Natural killer cell (primary cell): ENCODE results near the gene BBX. TPM values are rescaled to one million over a fixed set of nuclear protein-coding genes. Genes with fewer than 3 reads are reported as not detected.
"Not testable (repeated sequence)": the region's sequence is repeated elsewhere in the genome, so short reads cannot be mapped to it uniquely, and the experiment has no call there.

Experiments used
- ATAC-seq, 3 donors: fragments of 150-1000 bp in 2 of 3; fragments of 200-7000 bp in 1 of 3; cut with Tn5 transposase; 1 replicate in 1 of 3; 2 replicates in 2 of 3; pipeline ENCODE4 v1.10.0; 2021; ENCODE audit warnings: mild to moderate bottlenecking in 2 of 3, moderate library complexity in 2 of 3
- DNase-seq, 2 donors: peaks; one replicate each; pipeline versions ENCODE4 v3.0.0 to v3.0.0-alpha.2; 2013 to 2021; ENCODE audit warnings: mixed read lengths in 1 of 2
- H3K27ac ChIP-seq: one replicate; pipeline ENCODE4 v1.5.1; 2013; ENCODE audit warnings: mild to moderate bottlenecking, low read length
- H3K27me3 ChIP-seq: one replicate; pipeline ENCODE4 v1.6.1; 2013; ENCODE audit warnings: low read length; ENCODE audit not compliant: control insufficient read depth, insufficient read depth
- H3K36me3 ChIP-seq: one replicate; pipeline ENCODE4 v1.6.1; 2013; ENCODE audit warnings: low read length; ENCODE audit not compliant: control insufficient read depth, insufficient read depth
- H3K4me1 ChIP-seq: one replicate; pipeline ENCODE4 v1.6.1; 2013; ENCODE audit warnings: low read length; ENCODE audit not compliant: control insufficient read depth, insufficient read depth
- H3K4me3 ChIP-seq: one replicate; pipeline ENCODE4 v1.5.1; 2013; ENCODE audit warnings: low read length
- H3K9me3 ChIP-seq: one replicate; pipeline ENCODE4 v1.6.1; 2013; ENCODE audit warnings: low read length; ENCODE audit not compliant: control insufficient read depth, insufficient read depth
- H3K27ac Mint-ChIP-seq, 2 donors: one replicate each; pipeline ENCODE4 v1.8.0; 2022; ENCODE audit warnings: mild to moderate bottlenecking in 2 of 2, mixed read lengths in 2 of 2, moderate library complexity in 1 of 2
- H3K27me3 Mint-ChIP-seq, 2 donors: one replicate each; pipeline ENCODE4 v1.8.0; 2022; ENCODE audit warnings: low read depth in 2 of 2, mixed read lengths in 2 of 2
- H3K36me3 Mint-ChIP-seq: one replicate; pipeline ENCODE4 v1.8.0; 2022; ENCODE audit warnings: mixed read lengths
- H3K4me1 Mint-ChIP-seq, 2 donors: one replicate each; pipeline ENCODE4 v1.8.0; 2022; ENCODE audit warnings: mixed read lengths in 2 of 2
- H3K4me3 Mint-ChIP-seq: one replicate; pipeline ENCODE4 v1.8.0; 2022; ENCODE audit warnings: mild to moderate bottlenecking, moderate library complexity, mixed read lengths
- H3K9me3 Mint-ChIP-seq, 2 donors: one replicate each; pipeline ENCODE4 v1.8.0; 2022; ENCODE audit warnings: mixed read lengths in 2 of 2
- WGBS: methylation state at CpG from one replicate; pipeline ENCODE4 v1.1.7; 2013; ENCODE audit warnings: missing lambda C conversion rate; ENCODE audit not compliant: insufficient coverage; 5-methylcytosine and 5-hydroxymethylcytosine counted together
- intact Hi-C: fragments of 100-400 bp; cut with micrococcal nuclease; formaldehyde crosslinking; loops from one replicate; pipeline ENCODE4 v1.14.2; 2022
- total RNA-seq, 4 donors: library from RNA; stranded (reverse); fragments of 120-200 nt in 1 of 4; gene quantifications; one replicate each; pipeline versions ENCODE4 v1.2.3 to v1.2.4, GENCODE V29; 2013 to 2022
- TF ChIP-seq, protein P1 (sequence below): fragments of 200-600 bp; IDR thresholded peaks from one replicate; pipeline ENCODE4 v1.8.0; 2022; ENCODE audit warnings: antibody characterized with exemption

The BBX gene
- total RNA-seq, 3 donors from 2014 or later (not counting 1 experiment from before 2014, with no cell fraction given) = 80.0 to 87.1 (median 83.4) TPM

GRCh38 chr3:107562969-107563529 is 40.3 kb downstream of the BBX start:
- no peak for DNase-seq
- Histone ChIP-seq H3K4me3 (no peak overlapping the region), H3K4me1 (no peaks in the 10 kb centered on the region), H3K27me3 (no peaks in the 10 kb centered on the region), H3K9me3 (no peaks in the 10 kb centered on the region), H3K36me3 (no peaks in the 10 kb centered on the region), H3K27ac (no peak overlapping the region)
- Mint-ChIP-seq H3K4me1 (peaks cover 20 to 56% of the 10 kb centered on the region in 2 donors), H3K9me3 (no peaks in the 10 kb centered on the region), H3K4me3 (no peak overlapping the region), H3K27me3 (no peaks in the 10 kb centered on the region), H3K27ac (no peak overlapping the region), H3K36me3 (no peaks in the 10 kb centered on the region)
- WGBS = 81% methylated on average over 2 of the region's 3 CpGs
- intact Hi-C loops = no loop called here
- TF ChIP-seq, protein P1, sequence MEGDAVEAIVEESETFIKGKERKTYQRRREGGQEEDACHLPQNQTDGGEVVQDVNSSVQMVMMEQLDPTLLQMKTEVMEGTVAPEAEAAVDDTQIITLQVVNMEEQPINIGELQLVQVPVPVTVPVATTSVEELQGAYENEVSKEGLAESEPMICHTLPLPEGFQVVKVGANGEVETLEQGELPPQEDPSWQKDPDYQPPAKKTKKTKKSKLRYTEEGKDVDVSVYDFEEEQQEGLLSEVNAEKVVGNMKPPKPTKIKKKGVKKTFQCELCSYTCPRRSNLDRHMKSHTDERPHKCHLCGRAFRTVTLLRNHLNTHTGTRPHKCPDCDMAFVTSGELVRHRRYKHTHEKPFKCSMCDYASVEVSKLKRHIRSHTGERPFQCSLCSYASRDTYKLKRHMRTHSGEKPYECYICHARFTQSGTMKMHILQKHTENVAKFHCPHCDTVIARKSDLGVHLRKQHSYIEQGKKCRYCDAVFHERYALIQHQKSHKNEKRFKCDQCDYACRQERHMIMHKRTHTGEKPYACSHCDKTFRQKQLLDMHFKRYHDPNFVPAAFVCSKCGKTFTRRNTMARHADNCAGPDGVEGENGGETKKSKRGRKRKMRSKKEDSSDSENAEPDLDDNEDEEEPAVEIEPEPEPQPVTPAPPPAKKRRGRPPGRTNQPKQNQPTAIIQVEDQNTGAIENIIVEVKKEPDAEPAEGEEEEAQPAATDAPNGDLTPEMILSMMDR = no peak
- peak in 1 of 3 donors; percentile 30 for ATAC-seq

DNA sequence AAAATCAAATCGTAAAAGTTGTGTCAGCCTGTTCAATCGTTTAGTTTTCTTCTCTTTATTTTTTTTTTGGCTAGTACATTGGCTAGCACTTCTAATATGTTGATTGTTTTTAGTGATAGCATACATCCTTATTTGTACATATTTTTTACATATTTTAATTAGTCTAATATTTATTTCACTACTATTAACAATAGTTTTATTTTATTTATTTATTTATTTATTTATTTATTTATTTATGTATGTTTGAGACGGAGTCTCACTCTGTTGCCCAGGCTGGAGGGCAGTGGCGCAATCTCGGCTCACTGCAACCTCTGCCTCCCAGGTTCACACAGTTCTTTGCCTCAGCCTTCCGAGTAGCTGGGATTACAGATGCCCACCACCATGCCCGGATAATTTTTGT is 42.5 kb downstream of the BBX start:
- H3K4me3 Mint-ChIP-seq, H3K4me3 ChIP-seq, H3K9me3 Mint-ChIP-seq, H3K4me1 ChIP-seq, H3K36me3 Mint-ChIP-seq, H3K27me3 Mint-ChIP-seq, intact Hi-C loops, ATAC-seq, H3K9me3 ChIP-seq, H3K27me3 ChIP-seq, H3K27ac ChIP-seq, DNase-seq, H3K27ac Mint-ChIP-seq, H3K36me3 ChIP-seq: not testable (repeated sequence)
- H3K4me1 Mint-ChIP-seq = peaks cover 15 to 57% of the 10 kb centered on the region in 2 donors
- WGBS = 100% methylated on average over 4 of the region's 7 CpGs

DNA sequence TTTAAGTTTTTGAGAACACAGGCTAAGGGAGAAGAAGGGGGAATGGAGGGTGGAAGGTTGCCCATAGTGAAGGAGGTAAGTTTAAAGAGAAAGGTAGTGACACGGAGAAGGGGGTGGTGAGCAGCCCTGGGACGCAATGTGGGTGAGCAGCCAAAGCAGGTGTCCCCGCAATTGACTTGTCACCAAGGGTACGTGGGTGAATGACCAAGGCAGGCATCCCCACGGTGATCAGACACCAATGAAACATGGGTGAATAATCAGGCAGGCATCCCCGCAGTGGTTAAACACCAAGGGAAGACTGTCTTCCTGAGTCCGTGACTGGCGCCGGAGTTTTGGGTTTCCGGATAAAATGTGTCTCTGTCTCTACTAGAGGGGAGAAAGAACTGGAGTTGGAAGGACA is 48.3 kb downstream of the BBX start:
- not testable (repeated sequence) for H3K27ac ChIP-seq, H3K9me3 ChIP-seq, H3K36me3 Mint-ChIP-seq, H3K36me3 ChIP-seq, H3K4me3 Mint-ChIP-seq, H3K4me3 ChIP-seq, H3K4me1 ChIP-seq, H3K9me3 Mint-ChIP-seq, ATAC-seq, H3K27me3 ChIP-seq, DNase-seq, H3K27me3 Mint-ChIP-seq
- WGBS = 96% methylated on average over 10 of the region's 10 CpGs
- peak overlapping the region; percentile 6 to 29 for H3K27ac Mint-ChIP-seq
- peaks cover 24 to 49% of the 10 kb centered on the region in 2 donors for H3K4me1 Mint-ChIP-seq
- intact Hi-C loops = loop anchor here (10.0 kb wide), 2 partner anchors 174 to 904 kb away; no protein-coding TSS in a partner anchor

DNA sequence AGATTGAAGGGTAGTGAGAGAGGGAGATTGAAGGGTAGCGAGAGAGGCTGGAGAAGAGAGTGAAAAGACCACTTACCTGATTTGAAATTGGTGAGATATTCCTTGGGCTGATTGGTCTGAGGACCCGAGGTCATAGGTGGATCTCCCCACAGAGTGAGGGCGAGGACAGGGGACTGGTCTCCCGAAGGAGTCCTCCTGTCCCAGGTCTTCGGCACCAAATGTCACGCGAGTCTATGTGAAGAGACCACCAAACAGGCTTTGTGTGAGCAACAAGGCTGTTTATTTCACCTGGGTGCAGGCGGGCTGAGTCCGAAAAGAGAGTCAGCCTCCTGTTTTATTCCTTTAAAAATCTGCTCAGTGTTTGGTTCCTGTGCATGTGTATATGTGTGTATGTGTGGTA is 48.7 kb downstream of the BBX start:
- H3K4me1 ChIP-seq, H3K9me3 ChIP-seq, H3K4me3 Mint-ChIP-seq, H3K36me3 Mint-ChIP-seq, DNase-seq, H3K27me3 ChIP-seq, H3K4me3 ChIP-seq, H3K27me3 Mint-ChIP-seq, ATAC-seq, H3K9me3 Mint-ChIP-seq, H3K27ac ChIP-seq, H3K36me3 ChIP-seq: not testable (repeated sequence)
- intact Hi-C loops = loop anchor here (10.0 kb wide), 2 partner anchors 173 to 903 kb away; no protein-coding TSS in a partner anchor
- H3K27ac Mint-ChIP-seq = peak overlapping the region; percentile 6 to 29
- WGBS = 97% methylated on average over 9 of the region's 9 CpGs
- peaks cover 24 to 46% of the 10 kb centered on the region in 2 donors for H3K4me1 Mint-ChIP-seq

- Mint-ChIP-seq H3K27ac (no peak overlapping the region), H3K4me1 (peaks cover 37 to 42% of the 10 kb centered on the region in 2 donors), H3K27me3 (no peaks in the 10 kb centered on the region), H3K9me3 (no peaks in the 10 kb centered on the region), H3K4me3 (no peak overlapping the region), H3K36me3 (no peaks in the 10 kb centered on the region)
- no peak overlapping the region for H3K4me3 ChIP-seq
- intact Hi-C loops = loop anchor here (1.0 to 10.0 kb wide), 3 partner anchors 170 to 900 kb away; no protein-coding TSS in a partner anchor
- no peaks in the 10 kb centered on the region for H3K36me3 ChIP-seq
- H3K9me3 ChIP-seq = no peaks in the 10 kb centered on the region
- TF ChIP-seq, protein P1 = peak; percentile 55
- peak in 2 of 3 donors; percentile 53 to 63 for ATAC-seq
- DNase-seq = peak in 1 of 2 donors; percentile 50
- no peak overlapping the region for H3K27ac ChIP-seq
- no peaks in the 10 kb centered on the region for H3K4me1 ChIP-seq
- no peaks in the 10 kb centered on the region for H3K27me3 ChIP-seq
These were observed 51.9 kb downstream of the BBX start for GRCh38 chr3:107574650-107575049.
